ENCODE results near the gene ETV1. TPM values are rescaled to one million over a fixed set of nuclear protein-coding genes. Genes with fewer than 3 reads are reported as not detected.
A peak's percentile ranks its signal among the peaks of the same experiment; 100 is the strongest.

The ETV1 gene
- total RNA-seq, 1 experiment from 2014 or later, result 23.3 TPM

GRCh38 chr7:14013898-14014297, 24.4 kb upstream of the ETV1 start:
- no peak overlapping the region for H3K4me2 ChIP-seq (ENCODE audit: low read length)
- no peaks in the 10 kb centered on the region for H3K9me3 ChIP-seq (ENCODE audit: control insufficient read depth in 1 of 2, insufficient read depth in 1 of 2, low read depth in 1 of 2, low read length in 2 of 2)
- H3K9ac ChIP-seq (ENCODE audit: low read length), result no peak overlapping the region
- ATAC-seq (no peak), DNase-seq (ENCODE audit: low read depth, low spot score) (no peak)
- peaks cover 6% of the 10 kb centered on the region; the same call in 1 of the 2 replicates for H3K9me2 ChIP-seq (ENCODE audit: insufficient read depth)
- no peaks in the 10 kb centered on the region for H3K79me2 ChIP-seq (ENCODE audit: insufficient read depth, low read length)
- RAD21 ChIA-PET (ENCODE audit: low non-redundant PET in 1 of 2, low total read pairs in 2 of 2, uncharacterized antibody in 2 of 2, unreplicated experiment in 2 of 2), result no interaction called here
- H4K20me1 ChIP-seq (ENCODE audit: insufficient read depth), result no peaks in the 10 kb centered on the region
- CTCF ChIA-PET, result no interaction called here
- TF ChIP-seq ZFX (IDR thresholded peaks at IDR 0.05) (no peak), ELF1 (IDR thresholded peaks at IDR 0.05; ENCODE audit: borderline replicate concordance, low read depth) (no peak), JUND (IDR thresholded peaks at IDR 0.05) (no peak), EGR1 (IDR thresholded peaks at IDR 0.05; ENCODE audit: low read depth) (no peak), EZH2phosphoT487 (IDR thresholded peaks at IDR 0.05; ENCODE audit: borderline replicate concordance) (no peak), SP1 (IDR thresholded peaks at IDR 0.05; ENCODE audit: low read depth) (no peak), CBX3 (IDR thresholded peaks at IDR 0.05; ENCODE audit: low read depth) (no peak), CTCF (IDR thresholded peaks at IDR 0.05 in 2 of 3, conservative IDR thresholded peaks at IDR 0.05 in 1 of 3; ENCODE audit: borderline replicate concordance in 1 of 3, insufficient read depth in 1 of 3, low read depth in 2 of 3, low read length in 2 of 3) (no peak), RAD21 (IDR thresholded peaks at IDR 0.05; ENCODE audit: low read depth) (no peak), ATF3 (IDR thresholded peaks at IDR 0.05) (no peak), YY1 (IDR thresholded peaks at IDR 0.05; ENCODE audit: extremely low read depth, insufficient replicate concordance, low read depth, low read length) (no peak), SRF (IDR thresholded peaks at IDR 0.05; ENCODE audit: low read depth) (no peak), ZBTB33 (IDR thresholded peaks at IDR 0.05; ENCODE audit: extremely low read depth, insufficient replicate concordance, low read length) (no peak)
- POLR2A ChIA-PET, result no interaction called here
- H2AFZ ChIP-seq (ENCODE audit: low read depth, low read length, poor library complexity, severe bottlenecking), result peak overlapping the region; percentile 57
- intact Hi-C loops (cut with micrococcal nuclease), result no loop called here
- no TSS peak for BruUV-seq (replicated peaks)
- H3K27me3 ChIP-seq (ENCODE audit: insufficient read depth, low read length), result no peaks in the 10 kb centered on the region
- no peak overlapping the region for H3K27ac ChIP-seq (ENCODE audit: low read depth, low read length)
- H3K36me3 ChIP-seq (ENCODE audit: control insufficient read depth in 1 of 2, insufficient read depth in 2 of 2, low read length in 2 of 2), result no peaks in the 10 kb centered on the region
- H3K4me3 ChIP-seq (replicated peaks in 1 of 2; ENCODE audit: low read depth in 1 of 2, low read length in 2 of 2), result no peak overlapping the region
- H3K4me1 ChIP-seq (ENCODE audit: control insufficient read depth in 1 of 2, insufficient read depth in 2 of 2, low read length in 2 of 2), result no peaks in the 10 kb centered on the region
